ENCODE measurements around the gene LSG1. TPM values are rescaled to one million over a fixed set of nuclear protein-coding genes. Genes with fewer than 3 reads are reported as not detected.

LSG1 gene
- total and polyA plus RNA-seq, 8 donors: 11.3 to 47.1 (median 13.8) TPM

- ATAC-seq (no peak), FAIRE-seq (no peak), DNase-seq (no peak)
- 24 to 27% methylated on average over 4 of the region's 4 CpGs for WGBS, 2 donors
- Histone ChIP-seq H3K9me3 (no peaks in the 10 kb centered on the region), H3K27me3 (peaks cover 0 to 12% (median 0%) of the 10 kb centered on the region in 4 donors), H3K4me3 (no peak overlapping the region), H3K27ac (no peak overlapping the region), H3K36me3 (no peaks in the 10 kb centered on the region), H3K4me1 (peaks cover 6 to 8% (median 7%) of the 10 kb centered on the region in 3 donors)
- TF ChIP-seq CTCF (IDR thresholded peaks at IDR 0.05): no peak
- intact Hi-C loops (cut with DNase I): loop anchor here in 2 of 3 donors (2.0 to 5.0 kb wide), 2 partner anchors 423 to 575 kb away; no protein-coding TSS in a partner anchor
Observed at GRCh38 chr3:194682189-194682693, 10.2 kb upstream of the LSG1 start.

GRCh38 chr3:194680888-194681615, 9.1 kb upstream of the LSG1 start:
- ATAC-seq (no peak), DNase-seq (no peak), FAIRE-seq (no peak)
- Histone ChIP-seq H3K36me3 (no peaks in the 10 kb centered on the region), H3K4me1 (peaks cover 0 to 4% (median 0%) of the 10 kb centered on the region in 3 donors), H3K27me3 (peaks cover 0 to 11% (median 0%) of the 10 kb centered on the region in 4 donors), H3K27ac (no peak overlapping the region), H3K9me3 (no peaks in the 10 kb centered on the region), H3K4me3 (no peak overlapping the region)
- intact Hi-C loops (cut with DNase I): loop anchor here in 2 of 3 donors (5.0 kb wide), 1 partner anchor 576 kb away; no protein-coding TSS in a partner anchor
- TF ChIP-seq CTCF (IDR thresholded peaks at IDR 0.05): no peak
- WGBS, 2 donors: 53 to 61% methylated on average over 11 of the region's 11 CpGs

- H3K4me3 ChIP-seq: no peak overlapping the region
- no peaks in the 10 kb centered on the region for H3K4me1 ChIP-seq
- H3K27ac ChIP-seq: no peak overlapping the region
- no peak for FAIRE-seq
- no peaks in the 10 kb centered on the region for H3K36me3 ChIP-seq
- H3K27me3 ChIP-seq: peaks cover 0 to 3% (median 0%) of the 10 kb centered on the region in 4 donors
- WGBS, 2 donors: 67 to 68% methylated on average over 1 of the region's 1 CpG
- TF ChIP-seq CTCF (IDR thresholded peaks at IDR 0.05): no peak
- H3K9me3 ChIP-seq: no peaks in the 10 kb centered on the region
- no peak for ATAC-seq
- DNase-seq: no peak
- intact Hi-C loops (cut with DNase I): no loop called here
Observed at GRCh38 chr3:194676471-194676870, 4.5 kb upstream of the LSG1 start.

- FAIRE-seq: no peak
- no peaks in the 10 kb centered on the region for H3K9me3 ChIP-seq
- H3K4me3 ChIP-seq: no peak overlapping the region
- H3K4me1 ChIP-seq: peaks cover 6 to 7% (median 7%) of the 10 kb centered on the region in 3 donors
- no peak for ATAC-seq
- H3K27me3 ChIP-seq: peaks cover 0 to 3% (median 0%) of the 10 kb centered on the region in 4 donors
- 26 to 30% methylated on average over 4 of the region's 4 CpGs for WGBS, 2 donors
- DNase-seq: no peak
- H3K36me3 ChIP-seq: no peaks in the 10 kb centered on the region
- intact Hi-C loops (cut with DNase I): no loop called here
- TF ChIP-seq CTCF (IDR thresholded peaks at IDR 0.05): no peak
- no peak overlapping the region for H3K27ac ChIP-seq
Observed at GRCh38 chr3:194675680-194676079, 3.7 kb upstream of the LSG1 start.

Measured in pancreas (tissue), 10 donors.